Measurements from ENCODE around the gene UBE2F. TPM values are rescaled to one million over a fixed set of nuclear protein-coding genes. Genes with fewer than 3 reads are reported as not detected.

UBE2F gene
- total RNA-seq, 1 donor: 49.8 TPM

- no peak for TF ChIP-seq CTCF (IDR thresholded peaks at IDR 0.05; ENCODE audit: insufficient read depth, low read length)
- peak overlapping the region; percentile 78 for H3K4me3 ChIP-seq (ENCODE audit: low read depth, low read length)
- peak; percentile 16 for DNase-seq (ENCODE audit: low read depth)
These were observed 693 bp downstream of the UBE2F start for GRCh38 chr2:237967463-237967951.

- DNase-seq (ENCODE audit: low read depth): peak; percentile 84
- no peak for TF ChIP-seq CTCF (IDR thresholded peaks at IDR 0.05; ENCODE audit: insufficient read depth, low read length)
- H3K4me3 ChIP-seq (ENCODE audit: low read depth, low read length): peak overlapping the region; percentile 78
These were observed 1.4 kb downstream of the UBE2F start for GRCh38 chr2:237968048-237968862.

DNA sequence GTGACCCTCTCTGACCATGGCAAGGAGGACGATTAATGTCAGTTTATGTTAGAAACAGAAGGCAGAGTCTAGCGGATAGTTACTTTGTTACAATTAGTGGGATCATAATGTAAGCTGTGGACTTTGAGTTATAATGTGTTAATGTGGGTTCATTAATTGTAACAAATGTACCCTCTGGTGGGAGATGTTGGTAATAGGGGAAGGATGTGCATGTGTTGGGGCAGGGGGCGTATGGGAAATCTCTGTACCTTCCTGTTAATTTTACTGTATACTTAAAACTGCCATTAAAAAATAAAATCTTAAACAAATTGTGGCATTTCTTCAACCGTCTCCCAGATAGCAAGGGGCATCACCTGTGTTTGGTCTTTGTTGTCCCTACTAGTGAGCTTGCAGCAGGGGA lies 4.8 kb downstream of the UBE2F start:
- no peak for TF ChIP-seq CTCF (IDR thresholded peaks at IDR 0.05; ENCODE audit: insufficient read depth, low read length)
- DNase-seq (ENCODE audit: low read depth): no peak
- no peak overlapping the region for H3K4me3 ChIP-seq (ENCODE audit: low read depth, low read length)

- TF ChIP-seq CTCF (IDR thresholded peaks at IDR 0.05; ENCODE audit: insufficient read depth, low read length): no peak
- no peak for DNase-seq (ENCODE audit: low read depth)
- no peak overlapping the region for H3K4me3 ChIP-seq (ENCODE audit: low read depth, low read length)
These were observed 5.4 kb downstream of the UBE2F start for GRCh38 chr2:237972211-237972610.

DNA sequence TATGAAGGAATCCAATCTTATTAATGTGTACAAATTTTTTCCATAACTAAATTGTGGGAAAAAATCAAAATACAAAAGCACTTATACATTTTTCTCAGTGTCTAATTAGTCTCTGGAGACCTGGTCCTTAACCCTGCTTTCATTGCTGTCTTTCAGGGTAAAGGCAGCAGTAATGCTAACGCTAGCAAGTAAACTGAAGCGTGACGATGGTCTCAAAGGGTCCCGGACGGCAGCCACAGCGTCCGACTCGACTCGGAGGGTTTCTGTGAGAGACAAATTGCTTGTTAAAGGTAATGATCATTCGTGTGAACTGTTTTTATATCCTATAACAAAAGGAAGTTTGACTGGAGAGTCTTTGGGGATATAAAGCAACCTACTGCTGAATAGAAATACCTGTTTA lies 6.1 kb downstream of the UBE2F start:
- no peak overlapping the region for H3K4me3 ChIP-seq (ENCODE audit: low read depth, low read length)
- no peak for TF ChIP-seq CTCF (IDR thresholded peaks at IDR 0.05; ENCODE audit: insufficient read depth, low read length)
- DNase-seq (ENCODE audit: low read depth): no peak

DNA sequence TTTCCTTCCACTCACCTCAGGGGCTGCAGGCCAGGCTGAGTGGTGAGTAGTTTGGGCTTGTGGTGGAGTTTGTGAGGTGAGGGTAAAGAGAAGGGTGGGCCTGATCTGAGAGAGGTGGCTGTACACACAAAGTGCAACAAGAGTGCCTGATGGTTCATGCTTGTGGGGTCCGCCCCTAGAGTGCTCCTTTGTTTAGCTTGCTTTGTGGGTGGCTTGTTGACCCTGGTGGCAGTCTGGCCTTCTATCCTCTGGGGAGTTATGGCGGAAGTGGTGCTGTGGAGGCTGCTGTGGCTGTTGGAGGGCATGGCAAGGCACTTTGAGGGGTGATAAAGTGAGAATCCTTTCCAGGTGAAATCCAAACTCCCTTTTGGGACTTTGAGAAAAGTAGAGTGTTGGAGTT lies 10.6 kb downstream of the UBE2F start:
- no peak for TF ChIP-seq CTCF (IDR thresholded peaks at IDR 0.05; ENCODE audit: insufficient read depth, low read length)
- no peak overlapping the region for H3K4me3 ChIP-seq (ENCODE audit: low read depth, low read length)
- DNase-seq (ENCODE audit: low read depth): no peak
